Fibroblast of peridontal ligament (primary cell): Measurements from ENCODE around the gene PTCD1.

Experiments
- DNase-seq: peaks from one replicate; pipeline ENCODE4 v3.0.0-alpha.2; 2010; ENCODE audit errors: extremely low read depth

Gene PTCD1

DNA sequence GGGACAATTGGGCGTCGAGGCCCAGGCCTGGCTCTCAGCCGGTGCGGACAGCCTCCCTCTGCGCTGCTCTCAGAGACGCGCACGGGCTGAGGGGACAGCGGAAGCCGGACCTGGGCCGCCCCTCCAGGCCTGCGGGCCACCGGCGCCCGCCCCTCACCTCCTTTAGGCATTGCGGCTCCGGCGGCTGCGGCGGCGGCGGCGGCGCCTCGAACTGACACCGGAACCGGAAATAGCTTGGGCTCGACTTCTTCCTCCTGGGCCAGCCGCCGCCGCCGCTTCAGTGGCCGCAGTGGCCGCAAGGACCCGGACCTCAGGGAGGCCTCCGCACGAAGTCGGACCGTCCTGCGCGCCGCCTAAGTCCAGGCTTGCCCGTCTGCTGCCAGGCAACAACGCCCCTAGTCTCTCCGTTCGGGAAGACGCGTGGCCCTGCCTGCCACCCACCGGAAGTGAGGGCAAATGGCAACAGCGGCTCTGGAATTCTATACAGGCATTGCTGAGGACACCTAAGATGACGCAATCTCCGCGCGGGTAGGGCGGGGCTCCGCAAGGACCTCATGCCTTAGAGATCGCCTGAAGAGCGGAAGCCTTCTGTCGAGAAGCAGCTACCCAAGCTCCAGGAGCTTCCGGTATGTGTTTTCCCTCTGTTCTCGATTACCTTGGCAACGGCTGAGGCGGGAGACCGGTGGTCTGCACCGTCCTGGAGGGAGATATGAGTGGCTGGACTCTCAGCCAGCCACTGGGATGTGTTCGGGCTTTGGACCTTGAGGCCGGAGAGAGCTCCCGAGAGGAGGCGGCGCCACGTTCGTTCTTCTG is 30.0 kb downstream of the PTCD1 start, which contains the start of the genes BUD31 and PDAP1:
Gene BUD31 (plus strand): TSS at position 591 of the 813 bp plus-strand sequence. CDS start 2,124 bp downstream, outside the sequence.
Gene PDAP1 (minus strand): TSS at position 219 of the 813 bp plus-strand sequence. CDS start 49 bp downstream, at position 170.
- peak; percentile 94 for DNase-seq

DNA sequence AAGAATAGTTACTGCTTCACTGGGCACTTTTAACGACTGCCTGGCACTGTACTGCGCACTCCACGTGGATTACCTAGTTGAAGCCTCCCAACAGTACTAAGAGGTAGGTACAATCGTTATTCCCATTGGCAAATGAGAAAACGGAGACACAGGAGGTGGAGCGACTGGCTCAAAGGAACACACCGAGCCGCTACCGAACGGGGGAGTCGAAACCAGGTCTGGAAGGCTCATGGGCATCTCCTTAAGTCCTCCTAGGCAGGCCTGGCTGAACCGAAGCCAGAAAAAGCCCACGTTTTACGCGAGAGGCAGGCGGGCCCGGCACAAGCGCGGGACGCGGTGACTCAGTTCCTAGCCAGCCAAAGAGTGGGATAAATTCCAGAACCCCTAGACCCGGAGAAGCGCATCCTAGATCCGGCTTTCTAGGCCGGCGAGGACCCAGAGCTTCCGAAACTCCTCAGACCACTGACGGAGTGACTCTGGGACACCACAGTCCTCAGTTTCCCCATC is 30.7 kb downstream of the PTCD1 start:
- peak; percentile 81 for DNase-seq

- no peak for DNase-seq
Observed at GRCh38 chr7:99406557-99406956, 32.0 kb downstream of the PTCD1 start.

DNA sequence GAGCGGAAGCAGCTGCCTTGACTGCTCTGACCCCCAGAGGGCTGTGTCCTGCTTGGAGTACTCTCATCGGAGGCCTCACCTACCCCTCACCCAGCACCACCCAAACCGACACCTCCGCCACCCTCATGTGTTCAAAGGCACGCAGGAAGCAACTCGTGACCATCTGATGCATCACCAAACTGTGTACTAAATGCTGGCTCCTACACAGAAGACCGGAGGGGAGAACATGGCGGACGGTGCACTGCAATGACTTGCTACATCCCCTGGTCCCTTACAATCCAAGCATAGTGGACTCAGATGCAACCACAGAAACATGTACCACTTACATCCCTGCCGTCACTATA is 33.6 kb downstream of the PTCD1 start:
- no peak for DNase-seq

DNA sequence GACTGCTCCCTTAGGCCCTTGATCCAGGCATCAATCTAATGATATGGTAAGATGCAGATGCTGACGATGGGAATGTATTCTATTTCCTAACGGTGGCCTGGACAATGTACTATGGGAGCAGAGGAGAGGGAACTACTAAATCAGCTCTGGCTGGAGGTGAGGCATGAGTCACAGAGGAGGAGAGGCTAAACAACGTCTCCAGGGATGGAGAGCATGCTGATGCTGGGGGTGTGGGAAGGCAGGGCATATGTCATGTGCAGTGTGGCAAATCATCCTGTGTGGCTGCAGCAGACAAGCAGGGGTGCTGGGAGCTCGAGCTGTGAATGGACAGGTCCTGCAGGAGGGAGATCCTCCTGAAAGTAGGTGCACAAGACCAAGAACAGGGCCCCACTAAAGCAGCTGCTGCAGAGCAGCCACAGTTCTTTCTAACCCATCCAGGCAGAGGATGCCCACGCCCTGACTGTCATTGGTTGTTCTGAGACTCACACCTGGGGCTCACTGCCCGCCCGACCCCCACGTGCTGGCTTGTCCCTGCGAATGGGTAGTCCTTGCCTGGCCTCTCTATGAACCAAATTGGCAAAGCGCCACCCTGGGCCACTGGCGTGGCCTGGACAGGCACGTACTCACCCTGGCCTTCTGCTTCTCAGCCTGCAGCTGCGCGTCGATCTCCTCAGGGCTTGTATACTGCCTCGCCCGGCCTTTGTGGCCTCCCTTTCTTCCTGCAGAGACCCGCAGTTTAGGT is 34.2 kb downstream of the PTCD1 start:
- DNase-seq = no peak

- no peak for DNase-seq
Observed at GRCh38 chr7:99403764-99404163, 34.8 kb downstream of the PTCD1 start.

- no peak for DNase-seq
Observed at GRCh38 chr7:99402854-99403253, 35.7 kb downstream of the PTCD1 start.

GRCh38 chr7:99399597-99399996 is 39.0 kb downstream of the PTCD1 start:
- no peak for DNase-seq

DNA sequence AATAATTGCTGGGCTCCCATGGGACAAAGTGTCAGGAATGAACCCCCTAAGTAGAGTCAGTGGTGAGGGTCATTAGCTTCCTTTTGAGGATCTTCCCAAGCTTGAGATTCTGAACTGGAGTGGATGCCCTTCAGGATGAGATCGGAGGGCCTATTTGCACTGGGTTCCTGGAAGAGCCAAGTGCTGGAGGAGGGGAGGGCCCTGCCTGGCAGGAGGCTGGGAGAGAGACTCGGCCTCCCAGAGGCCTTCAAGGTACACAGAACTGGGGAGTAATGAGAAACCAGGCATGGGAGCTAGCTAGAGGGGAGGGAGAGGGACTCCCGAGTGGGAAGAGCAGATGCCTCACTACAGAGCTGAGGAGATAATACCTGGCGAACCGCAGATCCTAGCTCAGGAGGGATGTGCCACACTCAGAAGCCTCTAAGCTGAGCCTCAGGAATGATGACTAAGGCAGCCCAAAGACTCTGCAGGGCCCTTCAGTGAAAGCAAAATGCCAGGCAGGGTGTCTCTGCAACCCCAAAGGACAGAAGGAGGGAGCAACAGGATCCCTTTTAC is 39.6 kb downstream of the PTCD1 start:
- no peak for DNase-seq

DNA sequence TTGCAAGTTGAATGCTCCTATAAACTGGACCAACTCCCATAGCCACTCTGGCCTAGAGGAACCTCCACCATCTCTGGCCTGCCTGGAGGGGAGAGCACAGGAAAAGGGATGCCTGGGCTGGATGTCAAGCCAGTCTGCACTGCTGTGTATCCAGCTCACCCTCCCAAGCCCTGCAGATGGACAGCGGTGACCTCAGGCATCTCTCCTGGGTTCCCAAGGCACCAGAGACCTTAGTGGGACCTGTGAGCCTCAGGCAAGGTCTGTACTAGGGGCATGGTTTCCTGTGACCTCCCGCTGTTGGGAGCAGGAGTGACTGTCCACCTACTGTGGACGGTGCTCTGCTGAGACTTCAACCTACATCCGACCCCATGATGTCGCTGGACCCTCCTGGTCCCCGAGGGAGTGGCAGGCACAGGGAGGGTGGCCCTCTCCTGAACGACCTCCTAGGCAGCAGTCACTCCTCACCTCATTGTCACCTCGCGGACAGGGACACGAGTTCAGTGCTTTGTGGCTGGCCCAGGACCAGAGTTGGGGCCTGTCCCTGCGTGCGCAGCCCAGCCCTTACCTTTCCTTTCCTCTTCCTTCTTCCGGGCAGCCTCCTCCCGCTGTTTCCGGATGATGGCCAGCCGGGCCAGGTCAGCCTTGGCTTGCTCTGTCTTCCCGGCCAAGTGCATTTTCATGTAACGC is 41.2 kb downstream of the PTCD1 start:
- DNase-seq = no peak

GRCh38 chr7:99396418-99397296 is 41.9 kb downstream of the PTCD1 start:
- no peak for DNase-seq

- DNase-seq = no peak
Observed at GRCh38 chr7:99395616-99396327, 42.8 kb downstream of the PTCD1 start.

DNA sequence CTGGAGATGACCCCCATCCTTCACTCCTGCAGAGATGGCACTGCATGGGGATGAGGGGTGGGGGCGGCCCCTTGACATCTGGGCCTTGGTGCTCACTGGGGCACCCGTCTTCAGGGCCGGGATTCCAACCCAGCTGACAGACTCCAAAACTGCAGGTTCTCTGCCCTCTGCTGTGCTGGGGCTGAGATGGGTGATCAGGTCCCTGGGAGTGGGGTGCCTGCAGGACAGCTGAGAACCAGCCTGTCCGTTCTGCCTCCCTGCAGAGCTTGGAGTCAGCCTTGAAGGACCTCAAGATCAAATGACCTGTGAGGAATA is 44.5 kb downstream of the PTCD1 start:
- no peak for DNase-seq

DNA sequence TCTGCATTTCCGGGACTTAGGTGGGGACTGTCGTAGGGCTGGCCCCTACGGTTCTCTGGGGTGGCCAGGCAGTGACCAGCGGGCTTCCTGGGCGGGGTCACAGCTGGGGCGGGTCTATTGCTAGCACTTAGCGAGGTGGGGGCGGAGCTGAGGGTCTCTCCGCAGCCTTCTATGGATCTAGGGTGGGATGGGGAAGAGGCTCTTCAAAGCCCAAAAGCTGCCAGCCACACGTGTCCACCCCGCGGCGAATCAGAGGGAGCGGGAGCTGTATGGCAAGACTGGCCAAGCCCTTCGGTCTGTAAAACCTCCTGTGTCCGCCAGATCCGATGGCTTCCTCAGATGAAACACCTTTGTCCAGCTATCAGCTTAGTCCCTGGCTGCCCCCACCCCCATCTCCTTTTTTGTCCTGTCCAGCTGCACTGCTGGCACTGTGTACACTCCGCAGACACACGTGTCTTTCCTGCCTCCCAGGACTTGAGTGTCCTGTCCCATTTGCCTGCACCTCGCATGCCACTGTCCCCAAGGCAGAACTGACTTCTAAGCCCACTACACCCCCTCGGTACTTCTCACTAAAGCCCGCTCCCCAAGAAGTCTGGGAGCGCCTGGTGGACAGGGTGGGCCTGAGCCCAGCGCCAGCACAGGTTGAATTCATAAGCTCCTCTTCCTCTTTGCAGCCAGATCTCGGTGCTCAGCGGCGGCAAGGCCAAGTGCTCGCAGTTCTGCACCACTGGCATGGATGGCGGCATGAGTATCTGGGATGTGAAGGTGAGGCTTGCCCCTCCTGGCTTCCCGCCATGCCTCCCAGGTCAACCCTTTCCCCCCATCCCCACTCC is 45.0 kb downstream of the PTCD1 start:
- DNase-seq = no peak

- no peak for DNase-seq
Observed at GRCh38 chr7:99392659-99393354, 45.8 kb downstream of the PTCD1 start.

DNA sequence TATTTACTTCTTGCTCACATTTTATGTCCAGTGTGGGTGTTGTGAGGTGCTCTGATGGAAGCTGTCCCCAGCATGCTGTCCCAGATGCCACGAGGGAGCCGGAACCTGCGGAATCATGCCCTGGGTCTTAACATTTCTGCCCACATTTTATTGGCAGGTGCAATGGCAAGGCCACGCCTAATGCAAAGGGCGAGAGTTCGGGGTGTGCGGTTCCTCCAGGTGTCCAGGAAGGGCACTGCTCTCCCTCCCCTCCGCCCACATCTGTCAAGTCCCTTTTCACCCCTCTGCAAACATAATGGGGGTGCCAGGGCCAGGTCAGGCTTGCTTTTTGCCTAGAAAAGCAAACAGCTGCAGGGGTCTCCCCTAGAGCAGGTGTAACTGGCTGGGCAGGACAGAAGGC is 46.6 kb downstream of the PTCD1 start:
- DNase-seq = no peak

DNA sequence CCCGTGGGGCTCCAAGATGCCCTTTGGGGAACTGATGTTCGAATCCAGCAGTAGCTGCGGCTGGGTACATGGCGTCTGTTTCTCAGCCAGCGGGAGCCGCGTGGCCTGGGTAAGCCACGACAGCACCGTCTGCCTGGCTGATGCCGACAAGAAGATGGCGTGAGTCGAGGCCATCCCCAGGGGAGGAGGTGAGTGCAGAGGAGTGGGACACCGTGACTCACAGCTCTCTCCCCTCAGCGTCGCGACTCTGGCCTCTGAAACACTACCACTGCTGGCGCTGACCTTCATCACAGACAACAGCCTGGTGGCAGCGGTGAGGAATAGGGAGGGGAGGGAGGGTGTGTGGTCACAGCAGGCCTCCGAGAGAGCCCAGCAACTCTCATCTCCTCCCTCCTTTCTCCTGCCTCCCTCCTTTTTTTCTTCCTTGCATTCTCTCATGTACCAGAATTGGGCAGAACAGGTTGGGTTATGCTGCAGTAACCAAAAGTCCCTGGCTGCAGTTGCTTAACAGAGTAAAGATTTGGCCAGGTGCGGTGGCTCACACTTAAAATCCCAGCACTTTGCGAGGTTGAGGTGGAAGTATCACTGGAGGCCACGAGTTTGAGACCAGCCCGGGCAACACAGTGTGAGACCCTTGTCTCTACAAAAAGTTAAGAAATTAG is 47.5 kb downstream of the PTCD1 start:
- DNase-seq = no peak

DNA sequence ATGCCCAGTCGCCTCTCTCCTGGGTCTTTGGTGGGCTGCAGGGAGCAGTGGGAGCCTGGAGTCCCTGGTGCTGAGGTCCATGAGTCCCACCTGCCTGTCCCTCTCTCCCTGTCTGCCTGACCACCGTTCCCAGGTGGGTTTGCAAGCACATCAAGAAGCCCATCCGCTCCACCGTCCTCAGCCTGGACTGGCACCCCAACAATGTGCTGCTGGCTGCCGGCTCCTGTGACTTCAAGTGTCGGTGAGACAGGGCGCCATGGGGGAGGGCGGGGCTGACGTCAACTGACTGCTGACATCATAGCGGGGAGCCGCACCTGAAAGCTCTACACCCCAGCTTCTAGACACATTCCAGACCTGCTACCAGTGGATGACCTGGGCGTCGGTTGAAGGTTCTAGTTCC is 48.8 kb downstream of the PTCD1 start:
- DNase-seq = no peak
